Endodermal cell (in vitro differentiated cells): Measurements from ENCODE around the gene P2RY8. TPM values are rescaled to one million over a fixed set of nuclear protein-coding genes. Genes with fewer than 3 reads are reported as not detected.
"Not testable (repeated sequence)": the region's sequence is repeated elsewhere in the genome, so short reads cannot be mapped to it uniquely, and the experiment has no call there.

Source experiments
- DNase-seq: peaks from one replicate; pipeline ENCODE4 v3.0.0-alpha.2; 2017
- H3K27ac ChIP-seq: 2 replicates; pipeline ENCODE4 v1.5.1; 2013; ENCODE audit warnings: mild to moderate bottlenecking, low read depth, low read length, moderate library complexity
- H3K27me3 ChIP-seq: 2 replicates; pipeline ENCODE4 v1.6.1; 2013; ENCODE audit warnings: mild to moderate bottlenecking, low read length, moderate library complexity; ENCODE audit not compliant: insufficient read depth, control insufficient read depth, poor library complexity, severe bottlenecking
- H3K36me3 ChIP-seq: 2 replicates; pipeline ENCODE4 v1.7.0; 2013; ENCODE audit warnings: mild to moderate bottlenecking, low read length, moderate library complexity; ENCODE audit not compliant: control insufficient read depth, insufficient read depth
- H3K4me1 ChIP-seq: one replicate; pipeline ENCODE4 v1.7.0; 2013; ENCODE audit warnings: low read length; ENCODE audit not compliant: control insufficient read depth, insufficient read depth
- H3K4me3 ChIP-seq: 2 replicates; pipeline ENCODE4 v1.5.1; 2013; ENCODE audit warnings: mild to moderate bottlenecking, low read length, moderate library complexity
- H3K9ac ChIP-seq: 2 replicates; pipeline ENCODE4 v1.6.1; 2013; ENCODE audit warnings: mild to moderate bottlenecking, low read length, moderate library complexity; ENCODE audit not compliant: poor library complexity, severe bottlenecking; ENCODE audit errors: extremely low read depth
- H3K9me3 ChIP-seq: 2 replicates; pipeline ENCODE4 v1.6.1; 2013; ENCODE audit warnings: mild to moderate bottlenecking, low read length, moderate library complexity; ENCODE audit not compliant: control insufficient read depth
- H3K27ac Mint-ChIP-seq: 2 replicates; pipeline ENCODE4 v1.8.0; 2020; ENCODE audit warnings: mixed read lengths
- H3K27me3 Mint-ChIP-seq: 2 replicates; pipeline ENCODE4 v1.8.0; 2021; ENCODE audit warnings: mild to moderate bottlenecking, mixed read lengths; ENCODE audit not compliant: insufficient read depth
- H3K36me3 Mint-ChIP-seq: 2 replicates; pipeline ENCODE4 v1.8.0; 2020; ENCODE audit warnings: low read depth, mixed read lengths
- H3K4me1 Mint-ChIP-seq: 2 replicates; pipeline ENCODE4 v1.8.0; 2020; ENCODE audit warnings: mixed read lengths
- H3K4me3 Mint-ChIP-seq: 2 replicates; pipeline ENCODE4 v1.8.0; 2020; ENCODE audit warnings: mild to moderate bottlenecking, moderate library complexity, mixed read lengths
- H3K9me3 Mint-ChIP-seq: 2 replicates; pipeline ENCODE4 v1.8.0; 2020; ENCODE audit warnings: mild to moderate bottlenecking, mixed read lengths
- WGBS, 2 experiments: methylation state at CpG; one replicate each; pipeline versions ENCODE4 v1.1.5 to v1.1.7; 2013; ENCODE audit warnings: missing lambda C conversion rate in 2 of 2, mixed read lengths in 1 of 2; ENCODE audit not compliant: insufficient coverage in 1 of 2, insufficient read length in 1 of 2; 5-methylcytosine and 5-hydroxymethylcytosine counted together
- total RNA-seq, 2 donors: library from RNA; stranded (reverse); fragmentation: NEBNext Ultra II Directional in 1 of 2; extraction: Animal tissue kit (Norgen Biotek cat#: 25700) in 1 of 2; gene quantifications; 2 replicates in 1 of 2; 3 replicates in 1 of 2; pipeline ENCODE4 v1.2.1, GENCODE V29; 2021
- TF ChIP-seq, protein P1 (sequence below): fragments of 200-600 bp; sonication (generic); conservative IDR thresholded peaks from 2 replicates; pipeline ENCODE4 v1.5.0; 2021; ENCODE audit warnings: antibody characterized with exemption, mild to moderate bottlenecking

Gene P2RY8
- total RNA-seq, 2 donors from 2014 or later = not detected

DNA sequence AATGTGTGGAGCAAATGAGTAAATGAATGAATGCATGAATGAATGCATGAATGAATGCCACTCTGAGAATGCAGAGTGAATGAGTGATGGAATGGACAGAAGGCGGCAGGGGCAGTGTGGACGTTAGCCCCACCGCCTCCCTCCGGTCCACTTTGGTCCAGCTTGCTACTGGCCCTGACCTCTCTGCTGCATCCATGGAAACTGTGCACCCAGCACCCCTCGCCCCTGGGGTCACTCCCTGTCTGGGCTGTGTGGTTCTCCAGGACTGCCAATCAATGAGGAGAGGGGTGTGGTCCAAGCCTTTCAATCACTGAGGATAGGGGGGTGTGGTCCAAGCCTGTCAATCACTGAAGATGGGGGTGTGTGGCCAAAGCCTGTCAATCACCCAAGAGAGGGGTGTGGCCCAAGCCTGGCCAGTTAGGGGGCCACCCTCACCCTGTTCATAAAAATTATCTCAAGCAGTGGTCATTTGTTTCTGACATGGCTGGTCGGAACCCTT lies 45.1 kb downstream of the P2RY8 start:
- Histone ChIP-seq H3K36me3 (no peaks in the 10 kb centered on the region), H3K9me3 (peaks cover 29% of the 10 kb centered on the region), H3K27me3 (no peaks in the 10 kb centered on the region), H3K27ac (no peak overlapping the region), H3K4me1 (no peaks in the 10 kb centered on the region), H3K9ac (no peak overlapping the region), H3K4me3 (no peak overlapping the region)
- 93 to 96% methylated on average over 5 to 6 of the region's 6 CpGs for WGBS, 2 experiments
- Mint-ChIP-seq H3K4me3 (no peak overlapping the region), H3K27me3 (peaks cover 13% of the 10 kb centered on the region), H3K27ac (no peak overlapping the region), H3K36me3 (peaks cover 2% of the 10 kb centered on the region), H3K4me1 (no peaks in the 10 kb centered on the region), H3K9me3 (peaks cover 28% of the 10 kb centered on the region)
- DNase-seq = peak; percentile 90
- TF ChIP-seq, protein P1, sequence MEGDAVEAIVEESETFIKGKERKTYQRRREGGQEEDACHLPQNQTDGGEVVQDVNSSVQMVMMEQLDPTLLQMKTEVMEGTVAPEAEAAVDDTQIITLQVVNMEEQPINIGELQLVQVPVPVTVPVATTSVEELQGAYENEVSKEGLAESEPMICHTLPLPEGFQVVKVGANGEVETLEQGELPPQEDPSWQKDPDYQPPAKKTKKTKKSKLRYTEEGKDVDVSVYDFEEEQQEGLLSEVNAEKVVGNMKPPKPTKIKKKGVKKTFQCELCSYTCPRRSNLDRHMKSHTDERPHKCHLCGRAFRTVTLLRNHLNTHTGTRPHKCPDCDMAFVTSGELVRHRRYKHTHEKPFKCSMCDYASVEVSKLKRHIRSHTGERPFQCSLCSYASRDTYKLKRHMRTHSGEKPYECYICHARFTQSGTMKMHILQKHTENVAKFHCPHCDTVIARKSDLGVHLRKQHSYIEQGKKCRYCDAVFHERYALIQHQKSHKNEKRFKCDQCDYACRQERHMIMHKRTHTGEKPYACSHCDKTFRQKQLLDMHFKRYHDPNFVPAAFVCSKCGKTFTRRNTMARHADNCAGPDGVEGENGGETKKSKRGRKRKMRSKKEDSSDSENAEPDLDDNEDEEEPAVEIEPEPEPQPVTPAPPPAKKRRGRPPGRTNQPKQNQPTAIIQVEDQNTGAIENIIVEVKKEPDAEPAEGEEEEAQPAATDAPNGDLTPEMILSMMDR = no peak

DNA sequence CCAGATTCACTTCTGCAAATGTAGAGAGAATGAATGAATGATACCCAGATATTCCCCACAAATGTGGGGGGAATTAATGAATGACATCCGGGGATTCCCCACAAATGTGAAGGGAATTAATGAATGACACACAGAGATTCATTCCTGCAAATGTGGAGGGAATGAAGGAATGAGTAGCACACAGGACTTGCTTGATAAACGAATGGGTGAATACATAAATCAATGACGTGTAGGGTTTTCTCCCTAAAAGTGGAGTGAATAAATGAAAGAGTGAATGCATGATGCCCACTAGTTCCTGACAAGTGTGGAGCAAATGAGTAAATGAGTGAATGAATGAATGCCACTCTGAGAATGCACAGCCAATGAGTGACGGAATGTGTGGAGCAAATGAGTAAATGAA lies 45.7 kb downstream of the P2RY8 start:
- H3K4me3 Mint-ChIP-seq = not testable (repeated sequence)

DNA sequence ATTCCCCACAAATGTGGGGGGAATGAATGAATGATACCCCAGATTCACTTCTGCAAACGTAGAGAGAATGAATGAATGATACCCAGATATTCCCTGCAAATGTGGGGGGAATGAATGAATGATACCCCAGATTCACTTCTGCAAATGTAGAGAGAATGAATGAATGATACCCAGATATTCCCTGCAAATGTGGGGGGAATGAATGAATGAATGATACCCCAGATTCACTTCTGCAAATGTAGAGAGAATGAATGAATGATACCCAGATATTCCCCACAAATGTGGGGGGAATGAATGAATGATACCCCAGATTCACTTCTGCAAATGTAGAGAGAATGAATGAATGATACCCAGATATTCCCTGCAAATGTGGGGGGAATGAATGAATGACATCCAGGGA lies 46.3 kb downstream of the P2RY8 start:
- not testable (repeated sequence) for H3K4me3 Mint-ChIP-seq, H3K36me3 Mint-ChIP-seq, H3K27me3 ChIP-seq, H3K4me1 Mint-ChIP-seq, H3K4me3 ChIP-seq, H3K27ac Mint-ChIP-seq, DNase-seq, H3K4me1 ChIP-seq, H3K36me3 ChIP-seq, H3K9ac ChIP-seq, H3K27ac ChIP-seq
- no CpG with 5 or more reads among the region's 1 CpG for WGBS, 2 experiments
- peaks cover 28% of the 10 kb centered on the region for H3K9me3 Mint-ChIP-seq
- peaks cover 29% of the 10 kb centered on the region for H3K9me3 ChIP-seq
- peaks cover 13% of the 10 kb centered on the region for H3K27me3 Mint-ChIP-seq

More for the DNA sequence above, 45.7 kb downstream of the P2RY8 start:
- H3K27me3 Mint-ChIP-seq = peaks cover 13% of the 10 kb centered on the region
- not testable (repeated sequence) for H3K9ac ChIP-seq, H3K4me1 Mint-ChIP-seq, H3K36me3 Mint-ChIP-seq, H3K27ac ChIP-seq, H3K27me3 ChIP-seq, DNase-seq, H3K27ac Mint-ChIP-seq, H3K4me3 ChIP-seq, H3K4me1 ChIP-seq, H3K36me3 ChIP-seq
- peaks cover 28% of the 10 kb centered on the region for H3K9me3 Mint-ChIP-seq
- H3K9me3 ChIP-seq = peaks cover 29% of the 10 kb centered on the region
- WGBS, 2 experiments = 95 to 97% methylated on average over 4 of the region's 4 CpGs

DNA sequence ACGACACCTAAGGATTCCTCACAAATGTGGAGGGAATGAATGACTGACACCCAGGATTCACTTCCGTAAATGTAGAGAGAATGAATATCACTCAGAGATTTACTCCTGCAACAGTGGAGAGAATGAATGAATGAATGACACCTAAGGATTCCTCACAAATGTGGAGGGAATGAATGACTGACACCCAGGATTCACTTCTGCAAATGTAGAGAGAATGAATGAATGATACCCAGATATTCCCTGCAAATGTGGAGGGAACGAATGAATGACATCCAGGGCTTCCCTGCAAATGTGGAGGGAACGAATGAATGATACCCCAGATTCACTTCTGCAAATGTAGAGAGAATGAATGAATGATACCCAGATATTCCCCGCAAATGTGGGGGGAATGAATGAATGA lies 47.6 kb downstream of the P2RY8 start:
- H3K36me3 Mint-ChIP-seq, H3K36me3 ChIP-seq, H3K27ac Mint-ChIP-seq, H3K27ac ChIP-seq, H3K27me3 ChIP-seq, H3K9ac ChIP-seq, H3K4me1 Mint-ChIP-seq, H3K4me1 ChIP-seq, H3K4me3 Mint-ChIP-seq, DNase-seq: not testable (repeated sequence)
- peaks cover 29% of the 10 kb centered on the region for H3K9me3 ChIP-seq
- WGBS, 2 experiments = 27 to 100% methylated on average over 1 of the region's 5 CpGs
- peaks cover 28% of the 10 kb centered on the region for H3K9me3 Mint-ChIP-seq
- H3K27me3 Mint-ChIP-seq = peaks cover 13% of the 10 kb centered on the region
- H3K4me3 ChIP-seq = peak overlapping the region; percentile 23
